OCI-LY1 (cell line): ENCODE data around the gene TARS2.

Source experiments
- EZH2 ChIP-seq: fragments of 200-600 bp; sonication (generic), shearing (Covaris generic); IDR thresholded peaks from 2 replicates; pipeline ENCODE4 v1.8.0; 2017; ENCODE audit warnings: borderline replicate concordance, mixed run types, mild to moderate bottlenecking, antibody characterized with exemption, low read length, moderate library complexity, mixed read lengths
- TF ChIP-seq, protein P1 (sequence below): fragments of 200-600 bp; sonication (generic), shearing (Covaris generic); IDR thresholded peaks from 2 replicates; pipeline ENCODE4 v1.5.1; 2017; ENCODE audit warnings: mild to moderate bottlenecking, antibody characterized with exemption, low read length, moderate library complexity, mixed read lengths

DNA sequence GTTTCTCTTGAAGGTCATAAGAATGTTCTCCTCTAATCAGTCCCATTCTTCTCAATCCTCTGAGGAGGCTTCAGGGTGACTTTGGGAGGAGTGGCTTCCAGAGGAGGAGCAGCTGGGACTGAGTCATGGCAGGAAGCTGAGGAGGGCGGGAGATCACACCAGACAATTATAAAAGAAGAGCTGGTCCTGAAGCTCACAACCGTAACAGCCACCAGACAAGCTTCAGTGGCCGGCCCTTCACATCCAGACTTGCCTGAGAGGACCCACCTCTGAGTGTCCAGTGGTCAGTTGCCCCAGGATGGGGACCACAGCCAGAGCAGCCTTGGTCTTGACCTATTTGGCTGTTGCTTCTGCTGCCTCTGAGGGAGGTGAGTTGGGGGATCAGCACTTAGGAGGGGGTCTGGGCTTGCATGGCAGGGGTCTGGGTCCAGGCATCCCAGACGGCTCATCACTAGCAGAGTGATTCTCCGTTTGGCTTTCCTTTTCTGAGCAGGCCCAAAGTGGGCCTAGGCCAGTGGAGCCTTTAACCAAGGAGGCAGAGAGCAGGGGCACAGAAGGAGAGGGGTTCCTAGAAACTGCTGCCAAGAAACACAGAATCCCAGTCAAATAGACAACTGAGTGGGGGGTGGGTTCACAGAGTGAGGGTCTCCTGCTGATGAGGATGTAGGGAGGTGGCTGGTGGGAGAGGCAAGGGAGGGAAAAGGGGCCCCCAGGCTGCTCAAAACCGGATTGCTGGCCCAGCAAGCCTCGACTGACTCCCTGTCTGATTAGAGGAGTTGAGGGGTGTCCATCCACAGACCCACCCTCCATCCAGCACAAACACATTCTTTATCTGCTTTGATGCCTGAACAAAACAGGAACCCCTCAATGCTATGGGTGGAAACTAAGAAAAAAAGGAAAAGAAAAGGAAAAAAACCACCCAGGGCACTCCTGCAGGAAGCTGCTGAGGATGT is 21.0 kb downstream of the TARS2 start, which contains the start of gene ECM1:
- TF ChIP-seq EZH2: no peak
- TF ChIP-seq, protein P1, sequence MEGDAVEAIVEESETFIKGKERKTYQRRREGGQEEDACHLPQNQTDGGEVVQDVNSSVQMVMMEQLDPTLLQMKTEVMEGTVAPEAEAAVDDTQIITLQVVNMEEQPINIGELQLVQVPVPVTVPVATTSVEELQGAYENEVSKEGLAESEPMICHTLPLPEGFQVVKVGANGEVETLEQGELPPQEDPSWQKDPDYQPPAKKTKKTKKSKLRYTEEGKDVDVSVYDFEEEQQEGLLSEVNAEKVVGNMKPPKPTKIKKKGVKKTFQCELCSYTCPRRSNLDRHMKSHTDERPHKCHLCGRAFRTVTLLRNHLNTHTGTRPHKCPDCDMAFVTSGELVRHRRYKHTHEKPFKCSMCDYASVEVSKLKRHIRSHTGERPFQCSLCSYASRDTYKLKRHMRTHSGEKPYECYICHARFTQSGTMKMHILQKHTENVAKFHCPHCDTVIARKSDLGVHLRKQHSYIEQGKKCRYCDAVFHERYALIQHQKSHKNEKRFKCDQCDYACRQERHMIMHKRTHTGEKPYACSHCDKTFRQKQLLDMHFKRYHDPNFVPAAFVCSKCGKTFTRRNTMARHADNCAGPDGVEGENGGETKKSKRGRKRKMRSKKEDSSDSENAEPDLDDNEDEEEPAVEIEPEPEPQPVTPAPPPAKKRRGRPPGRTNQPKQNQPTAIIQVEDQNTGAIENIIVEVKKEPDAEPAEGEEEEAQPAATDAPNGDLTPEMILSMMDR: no peak
